Stomach smooth muscle (tissue), 2 donors: ENCODE measurements around the gene PBX2.

ENCODE experiments used
- H3K27ac ChIP-seq: one replicate; pipeline ENCODE4 v1.7.0; 2013; ENCODE audit warnings: mild to moderate bottlenecking, low read length, inconsistent platforms
- H3K27me3 ChIP-seq, 2 donors: one replicate each; pipeline ENCODE4 v1.7.0; 2013; ENCODE audit warnings: low read length in 2 of 2; ENCODE audit not compliant: insufficient read depth in 2 of 2, control insufficient read depth in 1 of 2
- H3K36me3 ChIP-seq, 2 donors: one replicate each; pipeline ENCODE4 v1.7.0; 2013; ENCODE audit warnings: low read length in 2 of 2; ENCODE audit not compliant: control insufficient read depth in 2 of 2, insufficient read depth in 2 of 2
- H3K4me1 ChIP-seq: one replicate; pipeline ENCODE4 v1.7.0; 2013; ENCODE audit warnings: low read length; ENCODE audit not compliant: control insufficient read depth, insufficient read depth
- H3K4me3 ChIP-seq, 2 donors: one replicate each; pipeline ENCODE4 v1.7.0; 2013; ENCODE audit warnings: low read length in 2 of 2
- H3K9ac ChIP-seq, 2 donors: one replicate each; pipeline ENCODE4 v1.7.0; 2013; ENCODE audit warnings: low read length in 2 of 2, mild to moderate bottlenecking in 1 of 2
- H3K9me3 ChIP-seq, 2 donors: one replicate each; pipeline ENCODE4 v1.7.0; 2013; ENCODE audit warnings: low read length in 2 of 2; ENCODE audit not compliant: control insufficient read depth in 2 of 2
- donor health status: healthy.
- donor health status: Pancreatic carcinoma.

PBX2 gene, protein sequence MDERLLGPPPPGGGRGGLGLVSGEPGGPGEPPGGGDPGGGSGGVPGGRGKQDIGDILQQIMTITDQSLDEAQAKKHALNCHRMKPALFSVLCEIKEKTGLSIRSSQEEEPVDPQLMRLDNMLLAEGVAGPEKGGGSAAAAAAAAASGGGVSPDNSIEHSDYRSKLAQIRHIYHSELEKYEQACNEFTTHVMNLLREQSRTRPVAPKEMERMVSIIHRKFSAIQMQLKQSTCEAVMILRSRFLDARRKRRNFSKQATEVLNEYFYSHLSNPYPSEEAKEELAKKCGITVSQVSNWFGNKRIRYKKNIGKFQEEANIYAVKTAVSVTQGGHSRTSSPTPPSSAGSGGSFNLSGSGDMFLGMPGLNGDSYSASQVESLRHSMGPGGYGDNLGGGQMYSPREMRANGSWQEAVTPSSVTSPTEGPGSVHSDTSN

DNA sequence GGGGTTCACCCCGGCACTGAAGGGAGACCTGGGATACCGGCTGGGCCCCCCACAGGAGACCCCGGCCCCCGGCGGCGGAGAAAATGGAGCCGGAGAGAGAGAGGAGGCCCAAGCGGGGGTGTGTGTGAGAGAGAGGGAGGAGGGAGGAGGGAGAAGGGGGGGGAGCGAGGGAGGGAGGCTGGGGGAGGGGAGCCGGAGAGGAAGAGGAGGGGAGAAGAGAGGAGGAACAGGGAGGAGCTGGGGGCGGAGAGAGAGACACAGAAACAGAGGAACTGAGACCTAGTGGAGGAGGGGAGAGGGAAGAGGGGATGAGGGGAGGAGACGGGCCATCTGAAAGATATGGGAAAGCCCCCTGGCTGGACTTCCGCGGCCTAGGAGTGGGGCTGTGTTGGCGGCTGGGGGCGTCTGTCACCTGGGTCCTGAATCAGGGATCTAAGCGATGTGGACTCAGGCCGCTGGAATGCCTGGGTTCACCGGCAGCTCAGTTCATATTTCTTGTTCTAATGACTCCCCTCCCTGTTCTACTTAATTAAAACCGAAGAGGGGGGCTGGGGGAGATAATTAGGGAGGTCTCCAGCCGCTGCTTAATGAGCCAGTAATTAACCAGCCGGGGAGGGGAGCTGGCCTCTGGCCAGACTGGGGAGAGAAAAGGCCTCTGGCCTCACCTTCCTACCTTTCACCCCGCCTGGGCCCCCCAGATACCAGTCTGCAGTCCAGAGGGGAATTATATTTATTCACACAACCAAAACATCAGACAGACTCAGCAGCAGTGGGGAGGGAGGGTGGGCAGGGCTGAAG, at the start of gene PBX2:
TSS of gene PBX2 (minus strand) at position 149 of the 798 bp plus-strand sequence. CDS start 287 bp downstream, outside the sequence.
- Histone ChIP-seq H3K9ac (peak within 1 kb of the TSS; percentile 92 to 94), H3K36me3 (peaks cover 6 to 17% of the 10 kb centered on the region in 2 donors), H3K27me3 (no peaks in the 10 kb centered on the region), H3K4me3 (peak within 1 kb of the TSS; percentile 80 to 85), H3K4me1 (peaks cover 58% of the 10 kb centered on the region), H3K9me3 (no peaks in the 10 kb centered on the region), H3K27ac (peak within 1 kb of the TSS; percentile 98)

DNA sequence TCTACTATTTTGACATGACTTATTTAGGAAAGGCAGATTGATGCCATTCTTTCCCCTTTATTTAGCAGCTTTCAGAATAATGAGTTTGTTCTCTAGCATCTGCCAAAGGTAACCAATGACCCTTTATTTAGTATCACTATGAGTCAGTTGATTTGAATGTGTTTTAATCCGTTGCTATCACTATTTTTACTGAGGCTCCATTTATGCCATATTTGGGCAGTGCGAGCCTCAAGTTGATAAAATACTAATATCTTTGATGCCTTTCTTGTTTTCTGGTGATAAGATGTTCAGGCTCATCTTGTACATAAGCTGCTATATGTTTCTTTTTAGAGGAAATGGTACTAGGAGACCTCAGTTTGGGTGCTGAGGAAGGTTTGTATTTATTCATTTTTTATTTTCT, 49.5 kb upstream of the PBX2 start:
- no peaks in the 10 kb centered on the region for H3K36me3 ChIP-seq
- no peak overlapping the region for H3K4me3 ChIP-seq
- H3K4me1 ChIP-seq = peaks cover 4% of the 10 kb centered on the region
- H3K9ac ChIP-seq = no peak overlapping the region
- no peaks in the 10 kb centered on the region for H3K9me3 ChIP-seq
- peaks cover 0 to 2% of the 10 kb centered on the region in 2 donors for H3K27me3 ChIP-seq
- no peak overlapping the region for H3K27ac ChIP-seq

DNA sequence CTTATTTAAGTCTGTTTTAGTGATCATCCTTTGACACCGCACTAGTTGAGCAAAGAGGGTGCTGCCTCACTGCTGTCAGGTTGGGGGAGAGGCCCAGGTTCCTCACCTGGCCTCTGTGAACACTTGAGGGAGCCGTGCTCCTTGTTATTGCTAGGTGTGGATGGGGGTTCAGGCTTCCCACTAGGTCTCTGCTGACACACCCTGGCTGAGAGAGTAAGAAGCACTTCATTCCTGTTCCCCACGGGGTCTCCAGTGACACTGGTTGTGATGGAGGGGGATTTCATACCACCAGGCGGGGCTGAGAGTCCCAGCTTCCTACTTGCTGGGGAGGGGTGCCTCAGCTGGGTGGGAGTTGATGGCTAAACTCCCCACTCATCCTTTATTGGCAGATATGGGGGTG, 44.9 kb upstream of the PBX2 start:
- H3K4me3 ChIP-seq = no peak overlapping the region
- no peaks in the 10 kb centered on the region for H3K4me1 ChIP-seq
- H3K27ac ChIP-seq = no peak overlapping the region
- no peaks in the 10 kb centered on the region for H3K27me3 ChIP-seq
- no peaks in the 10 kb centered on the region for H3K36me3 ChIP-seq
- no peak overlapping the region for H3K9ac ChIP-seq
- H3K9me3 ChIP-seq = no peaks in the 10 kb centered on the region

DNA sequence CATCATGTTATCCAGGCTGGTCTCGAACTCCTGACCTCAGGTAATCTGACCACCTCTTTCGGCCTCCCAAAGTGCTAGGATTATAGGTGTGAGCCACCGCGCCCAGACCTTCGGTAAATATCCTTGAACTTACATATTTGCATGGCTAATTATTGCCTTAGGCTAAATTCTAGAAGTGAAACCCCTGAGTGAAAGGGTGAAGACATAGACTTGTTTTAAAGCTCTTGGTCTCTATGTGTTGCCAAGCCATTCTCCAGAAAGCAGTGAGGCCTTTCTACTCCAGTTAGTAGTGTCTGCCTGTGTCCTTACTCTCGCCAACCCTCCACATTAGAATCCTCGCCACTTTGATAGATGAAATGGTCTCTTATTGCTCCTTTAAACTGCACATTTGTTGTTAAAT, 36.4 kb upstream of the PBX2 start:
- Histone ChIP-seq H3K27me3 (peaks cover 0 to 2% of the 10 kb centered on the region in 2 donors), H3K4me3 (no peak overlapping the region), H3K4me1 (no peaks in the 10 kb centered on the region), H3K27ac (no peak overlapping the region), H3K9me3 (no peaks in the 10 kb centered on the region), H3K36me3 (no peaks in the 10 kb centered on the region), H3K9ac (no peak overlapping the region)

DNA sequence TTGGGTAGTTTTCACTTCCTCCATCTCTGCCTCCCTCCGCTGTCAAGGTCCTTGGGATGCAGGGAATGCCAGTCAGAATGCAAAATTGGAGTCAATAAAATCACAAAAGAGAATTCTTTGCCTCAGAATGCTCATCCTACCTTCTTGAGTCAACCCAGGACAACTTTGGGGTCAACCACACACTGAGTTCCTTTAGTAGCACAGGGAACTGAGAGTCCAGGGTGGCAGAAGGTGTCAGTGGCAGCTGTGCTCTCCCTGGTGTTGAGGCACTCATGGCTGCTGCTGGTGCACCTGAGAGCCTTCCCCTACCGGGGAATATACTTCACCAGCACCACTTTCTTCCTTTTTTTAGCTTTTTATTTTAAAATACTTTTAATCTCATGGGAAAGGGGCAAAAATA, 34.7 kb upstream of the PBX2 start:
- Histone ChIP-seq H3K9me3 (no peaks in the 10 kb centered on the region), H3K27ac (no peak overlapping the region), H3K36me3 (no peaks in the 10 kb centered on the region), H3K9ac (no peak overlapping the region), H3K27me3 (peaks cover 0 to 4% of the 10 kb centered on the region in 2 donors), H3K4me1 (no peaks in the 10 kb centered on the region), H3K4me3 (no peak overlapping the region)

DNA sequence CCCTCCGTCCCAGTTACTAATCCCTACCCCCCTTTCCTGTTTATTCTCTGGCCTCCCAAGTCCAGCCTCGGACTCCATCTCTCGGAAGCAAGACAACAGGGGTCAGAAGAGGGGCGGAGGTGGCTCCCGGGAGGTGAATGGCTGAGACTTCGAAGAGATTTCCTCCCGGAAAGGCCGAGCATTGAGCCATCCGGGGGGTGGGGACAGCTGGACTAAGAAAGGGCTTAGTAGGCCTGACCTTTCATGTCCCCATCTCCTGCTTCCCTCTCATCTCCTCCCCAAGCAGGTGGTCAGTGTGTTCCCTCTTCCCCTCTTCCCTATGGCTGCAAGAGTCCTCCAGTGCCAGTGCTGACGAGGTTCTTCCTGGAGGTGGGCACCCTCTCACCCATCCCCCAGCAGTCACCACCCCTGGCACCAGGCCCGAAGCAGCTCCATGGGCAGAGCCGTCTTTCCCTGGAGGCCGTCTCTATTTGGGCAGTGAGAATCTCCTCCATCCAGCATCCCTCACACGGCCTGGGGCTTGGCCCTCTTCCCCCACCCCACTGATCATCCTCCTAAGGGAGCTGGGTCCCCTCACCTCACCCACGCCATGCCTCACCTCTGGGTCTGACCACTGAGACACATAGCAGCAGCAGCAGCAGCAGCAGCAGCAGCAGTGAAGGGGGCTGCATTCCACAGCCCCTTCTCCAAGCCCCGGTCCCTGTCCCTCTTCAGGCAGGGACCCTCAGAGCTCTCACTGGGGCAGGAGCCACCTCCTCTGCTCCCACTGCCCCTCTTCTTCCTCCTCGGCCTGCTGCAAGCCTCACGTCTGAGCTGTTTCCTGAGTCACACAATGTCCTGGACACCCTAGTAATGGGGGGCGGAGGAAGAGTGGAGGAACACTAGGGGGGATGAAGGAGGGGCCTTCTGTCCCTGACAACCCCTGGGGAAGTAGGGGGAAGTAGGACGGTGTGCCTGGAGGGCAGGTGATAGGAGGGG, 33.5 kb upstream of the PBX2 start, which contains the start of gene NOTCH4:
TSS of gene NOTCH4 (minus strand) at position 810 of the 978 bp plus-strand sequence. CDS start at position 671, 139 bp downstream.
- Histone ChIP-seq H3K36me3 (no peaks in the 10 kb centered on the region), H3K27me3 (peaks cover 0 to 4% of the 10 kb centered on the region in 2 donors), H3K4me1 (no peaks in the 10 kb centered on the region), H3K9me3 (no peaks in the 10 kb centered on the region), H3K4me3 (no peak within 1 kb of the TSS), H3K9ac (no peak within 1 kb of the TSS), H3K27ac (no peak within 1 kb of the TSS)

DNA sequence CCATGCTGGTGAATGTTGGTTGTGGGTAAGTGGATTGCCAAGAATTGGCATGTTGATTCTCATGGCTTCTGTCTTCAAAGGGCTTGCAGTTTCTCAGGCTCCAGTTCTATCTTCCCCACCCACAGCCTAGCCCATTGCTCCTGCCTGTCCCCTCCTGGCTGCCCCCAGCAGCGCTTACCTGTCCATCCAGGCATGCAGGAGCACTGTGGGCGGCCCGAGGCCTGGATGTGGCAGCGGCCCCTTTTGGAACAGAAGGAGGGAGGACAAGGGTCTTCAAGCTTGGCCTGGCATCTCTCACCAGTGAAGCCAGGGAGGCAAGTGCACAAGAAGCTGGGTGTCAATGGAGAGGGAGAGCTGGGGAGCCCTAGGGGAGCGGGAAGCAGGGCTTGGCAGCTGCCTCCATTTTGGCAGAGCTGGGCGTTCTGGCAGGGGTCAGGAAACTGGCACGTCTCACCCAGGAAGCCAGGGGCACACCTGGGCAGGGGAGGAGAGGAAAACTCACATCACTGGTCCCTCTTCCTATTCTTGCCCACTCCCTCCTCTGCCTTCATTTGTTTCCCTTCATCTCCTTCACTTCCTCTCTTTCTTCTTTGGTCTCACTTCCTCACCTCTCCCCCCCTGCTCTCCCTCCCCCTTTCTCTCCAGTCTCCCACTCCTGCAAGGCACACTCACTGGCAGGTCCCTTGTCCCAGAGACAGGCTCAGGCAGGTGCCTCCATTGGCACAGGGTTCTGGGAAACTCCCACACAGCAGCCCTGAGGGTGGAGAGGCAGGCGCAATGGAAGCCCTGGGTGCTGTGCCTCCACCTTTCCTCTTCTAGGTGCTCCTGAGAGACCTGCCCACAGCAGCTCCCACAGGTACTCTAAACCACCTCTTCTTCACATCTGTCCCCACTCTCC, 32.6 kb upstream of the PBX2 start:
- Histone ChIP-seq H3K4me3 (no peak overlapping the region), H3K36me3 (no peaks in the 10 kb centered on the region), H3K4me1 (no peaks in the 10 kb centered on the region), H3K9ac (no peak overlapping the region), H3K9me3 (no peaks in the 10 kb centered on the region), H3K27ac (no peak overlapping the region), H3K27me3 (peaks cover 0 to 4% of the 10 kb centered on the region in 2 donors)

DNA sequence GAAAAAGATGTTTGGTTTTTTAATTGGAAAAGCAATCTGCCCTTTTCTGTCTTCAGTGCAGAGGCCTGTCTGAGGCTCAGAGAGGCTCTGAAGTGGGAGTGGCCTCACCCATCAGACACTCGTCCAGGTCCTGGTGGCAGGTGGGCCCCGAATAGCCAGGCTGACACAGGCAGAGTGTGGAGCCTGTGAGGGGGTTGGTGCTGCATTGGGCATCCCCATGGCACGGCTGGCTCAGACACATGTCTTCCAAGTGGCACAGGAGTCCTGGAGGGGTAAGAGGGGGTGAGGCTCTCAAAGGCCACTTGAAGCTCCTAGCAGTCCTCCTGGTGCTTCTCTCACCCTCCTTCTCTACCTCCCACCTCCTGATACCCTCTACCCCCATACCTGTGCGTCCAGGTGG, 30.0 kb upstream of the PBX2 start:
- Histone ChIP-seq H3K4me1 (no peaks in the 10 kb centered on the region), H3K36me3 (no peaks in the 10 kb centered on the region), H3K9ac (no peak overlapping the region), H3K4me3 (no peak overlapping the region), H3K27ac (no peak overlapping the region), H3K9me3 (no peaks in the 10 kb centered on the region), H3K27me3 (peaks cover 0 to 4% of the 10 kb centered on the region in 2 donors)

DNA sequence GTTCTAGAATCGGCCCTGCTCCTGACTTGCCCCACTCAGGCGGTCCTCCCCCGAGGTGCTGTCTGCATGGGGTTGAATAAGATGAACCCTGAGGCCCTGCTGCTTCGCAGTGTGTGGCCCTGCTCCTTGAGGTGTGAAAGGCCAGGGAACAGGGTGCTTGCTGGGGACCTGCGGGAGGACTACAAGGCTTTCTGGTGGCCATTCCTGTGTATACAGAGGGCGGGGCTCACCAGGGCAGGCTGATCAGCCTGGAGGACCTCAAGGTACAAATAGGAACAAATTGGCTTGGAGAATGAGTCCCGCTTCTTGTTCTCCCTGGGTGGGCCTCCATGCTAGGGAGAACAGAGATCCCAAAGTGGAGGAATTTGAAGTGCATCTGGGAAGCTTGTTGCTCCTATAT, 28.2 kb upstream of the PBX2 start:
- Histone ChIP-seq H3K9ac (no peak overlapping the region), H3K27ac (no peak overlapping the region), H3K36me3 (no peaks in the 10 kb centered on the region), H3K4me3 (no peak overlapping the region), H3K27me3 (peaks cover 0 to 4% of the 10 kb centered on the region in 2 donors), H3K4me1 (no peaks in the 10 kb centered on the region), H3K9me3 (no peaks in the 10 kb centered on the region)
